ENCODE measurements around the gene C1R. TPM values are rescaled to one million over a fixed set of nuclear protein-coding genes. Genes with fewer than 3 reads are reported as not detected.
A peak's percentile ranks its signal among the peaks of the same experiment; 100 is the strongest.

C1R gene
- total RNA-seq, 1 experiment from 2014 or later = 9.6 TPM

DNA sequence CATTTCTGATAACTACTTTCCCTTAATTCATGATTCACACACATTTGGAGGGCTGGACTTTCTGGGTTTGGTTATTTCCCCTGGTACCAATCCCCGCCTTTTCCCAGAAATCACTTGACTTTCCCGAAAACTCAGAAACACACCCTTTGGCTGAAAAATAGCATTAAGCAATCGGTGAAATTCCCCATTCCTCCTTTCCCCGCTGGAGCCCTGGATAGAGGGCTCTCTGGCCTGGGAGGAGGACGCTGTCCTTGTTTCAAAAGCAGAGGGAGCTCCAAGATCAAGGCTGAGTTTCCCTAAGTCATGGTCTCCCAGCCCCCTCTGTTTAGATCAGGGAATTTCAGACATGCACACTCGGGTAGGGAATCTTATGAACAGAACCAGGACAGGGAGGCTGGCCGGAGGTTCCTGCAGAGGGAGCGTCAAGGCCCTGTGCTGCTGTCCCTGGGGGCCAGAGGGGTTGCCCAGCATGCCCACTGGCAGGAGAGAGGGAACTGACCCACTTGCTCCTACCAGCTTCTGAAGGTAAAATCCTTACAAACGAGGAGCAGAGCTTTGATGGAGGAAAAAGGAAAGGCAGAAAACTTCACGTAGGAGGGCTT lies 31.8 kb downstream of the C1R start, which contains the start of gene C1S:
TSS of gene C1S (plus strand) at position 366 of the 602 bp plus-strand sequence. CDS start 1,195 bp downstream, outside the sequence.
- no peaks in the 10 kb centered on the region for H3F3A ChIP-seq (ENCODE audit: low read length, unreplicated experiment)
- H3K27me3 ChIP-seq (ENCODE audit: low read length) = peaks cover 8% of the 10 kb centered on the region; the same call in 1 of the 2 replicates
- H3K4me1 ChIP-seq (ENCODE audit: insufficient read depth, low read length) = 0 out of 2 replicates have a peak, but pooled peaks cover 2% of the 10 kb centered on the region
- DNase-seq (peak; percentile 44), ATAC-seq (peak; percentile 87)
- intact Hi-C loops (cut with micrococcal nuclease) = loop anchor here (1.0 to 2.0 kb wide), 2 partner anchors 32 to 48 kb away; partner anchors contain the start of genes C1R and C1RL
- H3K4me2 ChIP-seq (ENCODE audit: low read length) = no peak within 1 kb of the TSS
- H4K20me1 ChIP-seq (ENCODE audit: low read length) = no peaks in the 10 kb centered on the region
- no peaks in the 10 kb centered on the region for H3K36me3 ChIP-seq (ENCODE audit: low read depth, low read length)
- no peaks in the 10 kb centered on the region for H3K79me2 ChIP-seq (ENCODE audit: low read length)
- H3K27ac ChIP-seq (ENCODE audit: low read length) = no peak within 1 kb of the TSS
- H3K9ac ChIP-seq (ENCODE audit: low read length) = no peak within 1 kb of the TSS
- no peaks in the 10 kb centered on the region for H3K9me3 ChIP-seq (ENCODE audit: low read length)
- no peak within 1 kb of the TSS for H3K4me3 ChIP-seq (ENCODE audit: low read length)
- H3K9me2 ChIP-seq (replicated peaks; ENCODE audit: low read length) = no peaks in the 10 kb centered on the region
- no peak for TF ChIP-seq EZH2 (IDR thresholded peaks at IDR 0.05; ENCODE audit: low read length, unreplicated experiment)
- TF ChIP-seq, protein P1, sequence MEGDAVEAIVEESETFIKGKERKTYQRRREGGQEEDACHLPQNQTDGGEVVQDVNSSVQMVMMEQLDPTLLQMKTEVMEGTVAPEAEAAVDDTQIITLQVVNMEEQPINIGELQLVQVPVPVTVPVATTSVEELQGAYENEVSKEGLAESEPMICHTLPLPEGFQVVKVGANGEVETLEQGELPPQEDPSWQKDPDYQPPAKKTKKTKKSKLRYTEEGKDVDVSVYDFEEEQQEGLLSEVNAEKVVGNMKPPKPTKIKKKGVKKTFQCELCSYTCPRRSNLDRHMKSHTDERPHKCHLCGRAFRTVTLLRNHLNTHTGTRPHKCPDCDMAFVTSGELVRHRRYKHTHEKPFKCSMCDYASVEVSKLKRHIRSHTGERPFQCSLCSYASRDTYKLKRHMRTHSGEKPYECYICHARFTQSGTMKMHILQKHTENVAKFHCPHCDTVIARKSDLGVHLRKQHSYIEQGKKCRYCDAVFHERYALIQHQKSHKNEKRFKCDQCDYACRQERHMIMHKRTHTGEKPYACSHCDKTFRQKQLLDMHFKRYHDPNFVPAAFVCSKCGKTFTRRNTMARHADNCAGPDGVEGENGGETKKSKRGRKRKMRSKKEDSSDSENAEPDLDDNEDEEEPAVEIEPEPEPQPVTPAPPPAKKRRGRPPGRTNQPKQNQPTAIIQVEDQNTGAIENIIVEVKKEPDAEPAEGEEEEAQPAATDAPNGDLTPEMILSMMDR (conservative IDR thresholded peaks at IDR 0.05; ENCODE audit: low read depth, low read length) = peak; percentile 48
- ChIA-PET POLR2A (ENCODE audit: unreplicated experiment) (no interaction called here), CTCF (interaction anchor here (1.0 kb wide), 1 partner anchor 47 kb away, joined by 3 read pairs; no protein-coding TSS in a partner anchor)
- H2AFZ ChIP-seq (ENCODE audit: low read length) = 0 out of 2 replicates have a peak within 1 kb of the TSS, but pooled peaks have one; percentile 42
- no TSS peak for BruUV-seq (replicated peaks)

DNA sequence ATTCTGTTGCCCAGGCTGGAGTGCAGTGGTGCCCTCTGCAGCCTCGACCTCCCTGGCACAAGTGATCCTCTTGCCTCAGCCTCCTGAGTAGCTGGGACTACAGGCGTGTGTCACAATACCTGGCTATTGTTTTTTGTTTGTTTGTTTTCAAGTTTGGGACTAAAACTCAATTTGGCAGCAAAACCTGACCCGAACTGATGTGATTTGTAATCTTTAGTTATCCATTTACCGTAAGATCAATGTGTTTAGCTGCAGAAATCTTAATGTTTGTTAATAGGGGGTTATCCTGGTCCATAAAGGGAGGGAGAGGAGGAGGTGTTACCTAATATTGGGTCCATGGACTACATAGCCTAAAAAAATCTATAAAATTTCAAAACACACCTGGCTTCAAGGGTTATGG lies 32.5 kb downstream of the C1R start:
- peaks cover 15% of the 10 kb centered on the region; the same call in 1 of the 2 replicates for H3K27me3 ChIP-seq (ENCODE audit: low read length)
- H3K4me2 ChIP-seq (ENCODE audit: low read length) = no peak overlapping the region
- no peaks in the 10 kb centered on the region for H3K79me2 ChIP-seq (ENCODE audit: low read length)
- no peak overlapping the region for H3K4me3 ChIP-seq (ENCODE audit: low read length)
- BruUV-seq (replicated peaks) = no TSS peak
- ATAC-seq = no peak
- no peak overlapping the region for H3K27ac ChIP-seq (ENCODE audit: low read length)
- H2AFZ ChIP-seq (ENCODE audit: low read length) = no peak overlapping the region
- no peak for TF ChIP-seq EZH2phosphoT487 (IDR thresholded peaks at IDR 0.05; ENCODE audit: borderline replicate concordance, low read length)
- TF ChIP-seq EZH2 (IDR thresholded peaks at IDR 0.05; ENCODE audit: low read length, unreplicated experiment) = no peak
- TF ChIP-seq, protein P1 (conservative IDR thresholded peaks at IDR 0.05; ENCODE audit: low read depth, low read length) = no peak
- H3K9ac ChIP-seq (ENCODE audit: low read length) = no peak overlapping the region
- H3K9me2 ChIP-seq (replicated peaks; ENCODE audit: low read length) = no peaks in the 10 kb centered on the region
- ChIA-PET CTCF (no interaction called here), POLR2A (ENCODE audit: unreplicated experiment) (no interaction called here)
- H3F3A ChIP-seq (ENCODE audit: low read length, unreplicated experiment) = no peaks in the 10 kb centered on the region
- intact Hi-C loops (cut with micrococcal nuclease) = loop anchor here (1.0 to 2.0 kb wide), 2 partner anchors 33 to 49 kb away; partner anchors contain the start of genes C1R and C1RL
- H3K36me3 ChIP-seq (ENCODE audit: low read depth, low read length) = no peaks in the 10 kb centered on the region
- H3K4me1 ChIP-seq (ENCODE audit: insufficient read depth, low read length) = 0 out of 2 replicates have a peak, but pooled peaks cover 2% of the 10 kb centered on the region
- H3K9me3 ChIP-seq (ENCODE audit: low read length) = no peaks in the 10 kb centered on the region
- H4K20me1 ChIP-seq (ENCODE audit: low read length) = no peaks in the 10 kb centered on the region
- no peak for DNase-seq

DNA sequence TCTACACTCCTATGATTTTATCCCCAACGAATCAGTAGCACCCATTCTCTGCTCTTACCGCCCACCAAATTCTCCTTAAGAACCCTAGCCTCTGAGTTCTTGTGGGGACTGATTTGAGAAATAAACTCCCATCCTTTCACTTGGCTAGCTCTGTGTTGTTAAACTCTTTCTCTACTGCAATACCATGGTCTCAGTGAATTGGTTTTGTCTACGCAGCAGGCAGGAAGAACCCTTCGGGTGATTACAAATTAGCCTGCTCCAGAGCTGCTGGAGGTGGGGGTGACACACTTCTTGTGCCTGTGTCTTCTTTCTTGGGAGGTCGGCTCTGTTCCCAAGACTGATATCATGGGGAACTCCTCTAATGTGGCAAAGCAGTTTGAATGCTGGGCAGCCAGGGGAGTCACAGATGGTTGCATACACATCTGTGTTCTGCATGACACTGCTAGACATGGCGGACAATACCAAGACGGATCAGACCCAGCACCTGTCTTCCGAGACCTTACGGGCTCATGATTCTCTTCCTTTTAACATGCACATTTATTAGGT lies 33.3 kb downstream of the C1R start:
- Histone ChIP-seq H3F3A (ENCODE audit: low read length, unreplicated experiment) (no peaks in the 10 kb centered on the region), H3K79me2 (ENCODE audit: low read length) (no peaks in the 10 kb centered on the region), H3K4me3 (ENCODE audit: low read length) (no peak overlapping the region), H3K27ac (ENCODE audit: low read length) (no peak overlapping the region), H3K9me3 (ENCODE audit: low read length) (no peaks in the 10 kb centered on the region), H3K4me1 (ENCODE audit: insufficient read depth, low read length) (0 out of 2 replicates have a peak, but pooled peaks cover 2% of the 10 kb centered on the region), H3K36me3 (ENCODE audit: low read depth, low read length) (no peaks in the 10 kb centered on the region), H3K4me2 (ENCODE audit: low read length) (no peak overlapping the region), H3K9ac (ENCODE audit: low read length) (no peak overlapping the region), H3K9me2 (replicated peaks; ENCODE audit: low read length) (no peaks in the 10 kb centered on the region), H4K20me1 (ENCODE audit: low read length) (no peaks in the 10 kb centered on the region), H2AFZ (ENCODE audit: low read length) (no peak overlapping the region), H3K27me3 (ENCODE audit: low read length) (peaks cover 16% of the 10 kb centered on the region; the same call in 1 of the 2 replicates)
- intact Hi-C loops (cut with micrococcal nuclease) = no loop called here
- TF ChIP-seq EZH2phosphoT487 (IDR thresholded peaks at IDR 0.05; ENCODE audit: borderline replicate concordance, low read length) = no peak
- TF ChIP-seq, protein P1 (conservative IDR thresholded peaks at IDR 0.05; ENCODE audit: low read depth, low read length) = no peak
- no peak for TF ChIP-seq EZH2 (IDR thresholded peaks at IDR 0.05; ENCODE audit: low read length, unreplicated experiment)
- DNase-seq (no peak), ATAC-seq (no peak)
- ChIA-PET POLR2A (ENCODE audit: unreplicated experiment) (no interaction called here), CTCF (no interaction called here)
- BruUV-seq (replicated peaks) = no TSS peak
